Esophagus muscularis mucosa (tissue), 4 donors: ENCODE measurements around the gene RAB40AL.

Experiments
- CTCF ChIP-seq, 3 experiments: fragments of 200-600 bp in 2 of 3; fragments of 450-650 bp in 1 of 3; sonication (generic) in 2 of 3; IDR thresholded peaks; one replicate each; pipeline ENCODE4 v1.5.1; 2017 to 2019; ENCODE audit warnings: antibody characterized with exemption in 3 of 3, mild to moderate bottlenecking in 2 of 3, moderate library complexity in 1 of 3
- EP300 ChIP-seq: sonication (generic); formaldehyde crosslinking; IDR thresholded peaks from one replicate; pipeline ENCODE4 v1.6.1; 2017; ENCODE audit warnings: antibody characterized with exemption
- POLR2AphosphoS5 ChIP-seq, 2 donors: sonication (generic); formaldehyde crosslinking; IDR thresholded peaks; one replicate each; pipeline ENCODE4 v1.6.1; 2017; ENCODE audit warnings: antibody characterized with exemption in 2 of 2

- TF ChIP-seq POLR2AphosphoS5 (IDR thresholded peaks at IDR 0.05) (no peak), CTCF (IDR thresholded peaks at IDR 0.05) (no peak), EP300 (no peak)
Measured at GRCh38 chrX:102976286-102976685, 39.2 kb downstream of the RAB40AL start.
